Hepatocyte (in vitro differentiated cells): Measurements from ENCODE around the gene PHLDA1. TPM values are rescaled to one million over a fixed set of nuclear protein-coding genes. Genes with fewer than 3 reads are reported as not detected.
"Not testable (repeated sequence)": the region's sequence is repeated elsewhere in the genome, so short reads cannot be mapped to it uniquely, and the experiment has no call there.

ENCODE experiments used
- DNase-seq: peaks from one replicate; pipeline ENCODE4 v3.0.0-alpha.2; 2016; ENCODE audit warnings: low spot score
- H2AFZ ChIP-seq: fragments of 200-600 bp; sonication (generic); 2 replicates; pipeline ENCODE4 v1.6.0; 2016; ENCODE audit warnings: antibody characterized with exemption, mild to moderate bottlenecking
- H3K27ac ChIP-seq: fragments of 200-600 bp; sonication (generic); 2 replicates; pipeline ENCODE4 v1.5.1; 2016; ENCODE audit warnings: mild to moderate bottlenecking
- H3K27me3 ChIP-seq: fragments of 200-600 bp; sonication (generic); 2 replicates; pipeline ENCODE4 v1.6.1; 2016
- H3K36me3 ChIP-seq: fragments of 200-600 bp; sonication (generic); replicated peaks from 2 replicates; pipeline ENCODE4 v1.5.1; 2016; ENCODE audit warnings: low read depth; ENCODE audit not compliant: insufficient read depth
- H3K4me1 ChIP-seq: fragments of 200-600 bp; sonication (generic); 2 replicates; pipeline ENCODE4 v1.5.1; 2016; ENCODE audit warnings: mild to moderate bottlenecking, moderate library complexity; ENCODE audit not compliant: insufficient read depth
- H3K4me2 ChIP-seq: fragments of 200-600 bp; sonication (generic); 2 replicates; pipeline ENCODE4 v1.6.0; 2016
- H3K4me3 ChIP-seq: fragments of 200-600 bp; sonication (generic); 2 replicates; pipeline ENCODE4 v1.5.1; 2016; ENCODE audit warnings: mild to moderate bottlenecking
- H3K79me2 ChIP-seq: fragments of 200-600 bp; sonication (generic); 2 replicates; pipeline ENCODE4 v1.6.0; 2017; ENCODE audit warnings: mild to moderate bottlenecking
- H3K9me2 ChIP-seq: fragments of 200-600 bp; sonication (generic); replicated peaks from 2 replicates; pipeline ENCODE4 v1.6.0; 2017; ENCODE audit warnings: mild to moderate bottlenecking; ENCODE audit not compliant: insufficient read depth
- H3K9me3 ChIP-seq: fragments of 200-600 bp; sonication (generic); 2 replicates; pipeline ENCODE4 v1.5.1; 2016; ENCODE audit warnings: low read depth, mild to moderate bottlenecking
- H4K20me1 ChIP-seq: fragments of 200-600 bp; sonication (generic); 2 replicates; pipeline ENCODE4 v1.6.0; 2016; ENCODE audit warnings: mild to moderate bottlenecking; ENCODE audit not compliant: insufficient read depth, poor library complexity, severe bottlenecking
- EZH2 ChIP-seq: fragments of 200-600 bp; sonication (generic); IDR thresholded peaks from 2 replicates; pipeline ENCODE4 v1.6.1; 2016; ENCODE audit warnings: antibody characterized with exemption, mild to moderate bottlenecking, borderline replicate concordance
- EZH2phosphoT487 ChIP-seq: fragments of 200-600 bp; sonication (generic); IDR thresholded peaks from one replicate; pipeline ENCODE4 v1.6.1; 2018; ENCODE audit warnings: antibody characterized with exemption, mild to moderate bottlenecking, low read depth, moderate library complexity; ENCODE audit not compliant: unreplicated experiment, severe bottlenecking
- WGBS: methylation state at CpG from one replicate; pipeline ENCODE4 v1.1.6; 2016; ENCODE audit warnings: low lambda C conversion rate; ENCODE audit errors: missing lambda C conversion rate; 5-methylcytosine and 5-hydroxymethylcytosine counted together
- polyA plus RNA-seq: library from polyadenylated mRNA; unstranded; fragments of >200 nt; fragmentation: Nextera tagmentation; extraction: Ambion mirVana; gene quantifications from 2 replicates; pipeline ENCODE4 v1.2.1, GENCODE V29; 2016
- total RNA-seq: library from RNA; depleted of rRNA; stranded (reverse); fragments of >200 nt; gene quantifications from 2 replicates; pipeline ENCODE4 v1.2.3, GENCODE V29; 2014
- TF ChIP-seq, protein P1 (sequence below): fragments of 200-600 bp; sonication (generic); IDR thresholded peaks from 2 replicates; pipeline ENCODE4 v1.5.1; 2016; ENCODE audit warnings: antibody characterized with exemption, mild to moderate bottlenecking; ENCODE audit not compliant: poor library complexity

PHLDA1 gene
- total and polyA plus RNA-seq, 2 experiments from 2014 or later: 29.9 to 50.8 TPM

DNA sequence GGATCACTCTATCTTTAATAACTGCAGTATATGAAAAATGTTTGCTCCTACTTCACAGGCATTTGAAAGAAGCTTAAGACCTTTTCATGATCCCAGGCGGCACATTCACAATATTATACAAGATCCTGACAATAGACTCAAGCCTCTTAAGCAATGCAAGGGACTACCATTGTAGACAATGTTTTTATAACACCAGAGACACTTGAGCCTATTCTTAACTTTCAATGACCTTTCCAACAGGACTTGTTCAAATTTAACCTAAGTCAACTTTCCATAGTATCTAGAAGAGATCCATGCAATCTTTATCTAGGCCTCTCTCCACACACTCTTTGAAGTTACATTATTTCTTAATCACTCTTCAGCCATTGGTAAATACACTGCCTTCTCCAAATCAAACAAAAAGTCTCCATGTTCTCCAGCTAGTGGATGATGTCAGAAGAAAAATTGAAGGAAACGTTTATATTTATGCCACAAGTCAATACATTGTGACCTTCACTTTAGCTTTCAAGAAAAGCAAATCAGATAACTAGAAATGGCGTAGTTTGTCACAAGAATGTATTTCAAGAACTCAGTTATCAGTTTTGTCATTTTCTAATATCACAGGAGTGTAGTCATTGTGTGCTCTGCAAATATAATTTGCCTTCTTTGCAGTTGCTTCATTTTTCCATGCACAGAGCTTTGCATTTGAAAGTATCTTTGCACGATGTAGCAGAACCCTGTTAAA lies 41.2 kb downstream of the PHLDA1 start:
- peaks cover 21% of the 10 kb centered on the region for H3K4me1 ChIP-seq
- TF ChIP-seq, protein P1, sequence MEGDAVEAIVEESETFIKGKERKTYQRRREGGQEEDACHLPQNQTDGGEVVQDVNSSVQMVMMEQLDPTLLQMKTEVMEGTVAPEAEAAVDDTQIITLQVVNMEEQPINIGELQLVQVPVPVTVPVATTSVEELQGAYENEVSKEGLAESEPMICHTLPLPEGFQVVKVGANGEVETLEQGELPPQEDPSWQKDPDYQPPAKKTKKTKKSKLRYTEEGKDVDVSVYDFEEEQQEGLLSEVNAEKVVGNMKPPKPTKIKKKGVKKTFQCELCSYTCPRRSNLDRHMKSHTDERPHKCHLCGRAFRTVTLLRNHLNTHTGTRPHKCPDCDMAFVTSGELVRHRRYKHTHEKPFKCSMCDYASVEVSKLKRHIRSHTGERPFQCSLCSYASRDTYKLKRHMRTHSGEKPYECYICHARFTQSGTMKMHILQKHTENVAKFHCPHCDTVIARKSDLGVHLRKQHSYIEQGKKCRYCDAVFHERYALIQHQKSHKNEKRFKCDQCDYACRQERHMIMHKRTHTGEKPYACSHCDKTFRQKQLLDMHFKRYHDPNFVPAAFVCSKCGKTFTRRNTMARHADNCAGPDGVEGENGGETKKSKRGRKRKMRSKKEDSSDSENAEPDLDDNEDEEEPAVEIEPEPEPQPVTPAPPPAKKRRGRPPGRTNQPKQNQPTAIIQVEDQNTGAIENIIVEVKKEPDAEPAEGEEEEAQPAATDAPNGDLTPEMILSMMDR: no peak
- TF ChIP-seq EZH2phosphoT487 (peak; percentile 89), EZH2 (no peak)
- no peaks in the 10 kb centered on the region for H4K20me1 ChIP-seq
- no peaks in the 10 kb centered on the region for H3K27me3 ChIP-seq
- H3K79me2 ChIP-seq: no peaks in the 10 kb centered on the region
- H3K27ac ChIP-seq: peak overlapping the region; percentile 65
- H3K4me2 ChIP-seq: no peak overlapping the region
- peak; percentile 30 for DNase-seq
- no peaks in the 10 kb centered on the region for H3K9me3 ChIP-seq
- WGBS: 48% methylated on average over 4 of the region's 4 CpGs
- H3K9me2 ChIP-seq: no peaks in the 10 kb centered on the region
- H3K36me3 ChIP-seq: no peaks in the 10 kb centered on the region
- H2AFZ ChIP-seq: no peak overlapping the region
- no peak overlapping the region for H3K4me3 ChIP-seq

DNA sequence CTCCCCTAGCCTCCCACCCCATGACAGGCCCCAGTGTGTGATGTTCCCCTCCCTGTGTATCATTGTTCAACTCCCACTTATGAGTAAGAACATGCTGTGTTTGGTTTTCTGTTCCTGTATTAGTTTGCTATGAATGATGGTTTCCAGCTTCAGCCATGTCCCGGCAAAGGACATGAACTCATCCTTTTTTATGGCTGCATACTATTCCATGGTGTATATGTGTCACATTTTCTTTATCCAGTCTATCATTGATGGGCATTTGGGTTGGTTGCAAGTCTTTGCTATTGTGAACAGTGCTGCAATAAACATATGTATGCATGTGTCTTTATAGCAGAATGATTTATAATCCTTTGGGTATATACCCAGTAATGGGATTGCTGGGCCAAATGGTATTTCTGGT lies 43.9 kb downstream of the PHLDA1 start:
- H3K4me2 ChIP-seq, H3K4me3 ChIP-seq, H4K20me1 ChIP-seq, H3K9me2 ChIP-seq, H3K27ac ChIP-seq, H3K27me3 ChIP-seq, H3K79me2 ChIP-seq, H2AFZ ChIP-seq, H3K9me3 ChIP-seq, H3K36me3 ChIP-seq, DNase-seq: not testable (repeated sequence)
- H3K4me1 ChIP-seq: peaks cover 22% of the 10 kb centered on the region
- 100% methylated on average over 1 of the region's 1 CpG for WGBS

DNA sequence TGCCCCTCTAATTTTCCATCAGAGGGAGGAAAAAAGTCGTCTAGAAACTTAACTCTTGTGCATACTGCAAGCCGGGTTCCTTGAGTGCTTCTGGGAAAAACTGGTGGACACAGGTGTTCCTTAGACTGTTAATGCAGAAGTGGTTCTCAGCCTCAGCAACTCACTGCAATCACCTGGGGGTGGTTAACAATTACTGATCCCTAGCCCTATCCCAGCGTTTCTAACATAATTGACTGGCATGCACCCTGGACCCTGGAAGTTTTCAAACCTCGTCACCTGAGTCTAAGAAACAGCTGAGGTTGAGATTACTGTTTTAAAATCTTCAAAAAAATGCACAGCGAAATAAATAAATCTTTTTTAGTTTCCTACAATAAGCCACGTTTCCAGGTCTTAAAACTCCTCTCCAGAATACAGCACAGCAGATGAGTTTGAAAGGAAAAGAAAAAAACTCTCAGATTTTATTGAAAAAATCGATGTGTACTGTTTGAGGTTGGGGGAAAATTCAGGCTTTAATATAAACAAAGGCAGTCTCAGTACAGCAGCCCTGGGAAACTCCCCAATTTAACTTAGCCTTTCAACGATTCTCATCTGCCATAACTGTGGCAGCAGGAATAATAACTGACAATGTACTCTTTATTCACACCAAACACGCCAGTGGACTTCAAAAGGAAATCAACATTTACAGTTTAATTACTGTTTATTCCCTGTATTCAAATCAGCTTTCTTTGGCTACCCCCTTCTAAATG lies 45.4 kb downstream of the PHLDA1 start:
- Histone ChIP-seq H3K79me2 (no peaks in the 10 kb centered on the region), H3K4me3 (no peak overlapping the region), H3K36me3 (no peaks in the 10 kb centered on the region), H3K9me3 (no peaks in the 10 kb centered on the region), H3K4me2 (peak overlapping the region; percentile 55), H3K4me1 (peaks cover 22% of the 10 kb centered on the region), H3K27ac (peak overlapping the region; percentile 52), H3K9me2 (no peaks in the 10 kb centered on the region), H3K27me3 (no peaks in the 10 kb centered on the region), H2AFZ (peak overlapping the region; percentile 8), H4K20me1 (no peaks in the 10 kb centered on the region)
- WGBS: 36% methylated on average over 9 of the region's 9 CpGs
- DNase-seq: peak; percentile 36
- TF ChIP-seq EZH2: no peak
- TF ChIP-seq, protein P1: no peak
- TF ChIP-seq EZH2phosphoT487: no peak

DNA sequence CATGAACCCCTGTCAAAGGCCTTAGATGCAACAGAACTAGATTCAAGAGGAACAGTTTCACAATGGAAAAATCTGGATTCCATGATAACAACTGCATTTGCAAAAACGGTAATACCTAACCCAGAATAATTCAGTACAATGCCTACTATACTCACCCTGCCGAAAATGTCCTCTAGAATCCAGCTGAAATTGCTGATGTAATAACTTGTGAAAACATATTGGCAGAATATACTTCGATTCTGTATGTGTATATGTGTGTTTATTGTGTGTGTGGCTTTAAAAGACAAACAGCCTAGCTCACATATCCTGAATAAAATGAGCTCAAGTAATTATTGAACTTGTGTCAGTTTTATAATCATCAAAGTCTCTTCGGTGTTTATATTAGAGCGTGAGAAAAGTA lies 46.0 kb downstream of the PHLDA1 start:
- Histone ChIP-seq H2AFZ (peak overlapping the region; percentile 8), H4K20me1 (no peaks in the 10 kb centered on the region), H3K4me2 (peak overlapping the region; percentile 55), H3K9me2 (no peaks in the 10 kb centered on the region), H3K27me3 (no peaks in the 10 kb centered on the region), H3K36me3 (no peaks in the 10 kb centered on the region), H3K9me3 (no peaks in the 10 kb centered on the region), H3K4me1 (peaks cover 22% of the 10 kb centered on the region), H3K4me3 (no peak overlapping the region), H3K27ac (peak overlapping the region; percentile 52), H3K79me2 (no peaks in the 10 kb centered on the region)
- no peak for DNase-seq
- WGBS: 48% methylated on average over 5 of the region's 5 CpGs
- TF ChIP-seq, protein P1: no peak
- no peak for TF ChIP-seq EZH2
- TF ChIP-seq EZH2phosphoT487: no peak
